HG03571 (cell line): Measurements from ENCODE around the gene ADAMTS6.
"Not testable (repeated sequence)": the region's sequence is repeated elsewhere in the genome, so short reads cannot be mapped to it uniquely, and the experiment has no call there.

Source experiments
- ATAC-seq: cut with Tn5 transposase; IDR thresholded peaks from one replicate; pipeline ENCODE4 v1.9.1; 2021; ENCODE audit not compliant: unreplicated experiment

The ADAMTS6 gene

DNA sequence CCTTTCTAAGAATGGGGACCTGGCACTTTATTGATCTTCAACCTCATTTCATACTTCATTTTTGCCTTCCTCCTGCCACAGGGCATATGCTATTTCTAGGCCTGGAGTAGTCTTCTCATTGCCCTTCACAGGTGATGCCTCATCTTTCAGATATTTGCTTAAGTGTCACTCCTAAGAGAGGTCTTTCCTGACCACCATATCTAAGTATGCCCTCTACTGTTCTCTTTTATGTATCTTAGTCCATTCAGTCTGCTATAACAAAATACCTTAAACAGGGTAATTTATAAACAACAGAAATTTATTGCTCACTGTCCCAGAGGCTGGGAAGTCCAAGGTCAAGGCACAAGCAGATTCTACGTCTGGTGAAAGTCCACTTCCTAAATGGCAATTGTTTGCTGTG lies 99.1 kb downstream of the ADAMTS6 start:
- ATAC-seq = no peak

DNA sequence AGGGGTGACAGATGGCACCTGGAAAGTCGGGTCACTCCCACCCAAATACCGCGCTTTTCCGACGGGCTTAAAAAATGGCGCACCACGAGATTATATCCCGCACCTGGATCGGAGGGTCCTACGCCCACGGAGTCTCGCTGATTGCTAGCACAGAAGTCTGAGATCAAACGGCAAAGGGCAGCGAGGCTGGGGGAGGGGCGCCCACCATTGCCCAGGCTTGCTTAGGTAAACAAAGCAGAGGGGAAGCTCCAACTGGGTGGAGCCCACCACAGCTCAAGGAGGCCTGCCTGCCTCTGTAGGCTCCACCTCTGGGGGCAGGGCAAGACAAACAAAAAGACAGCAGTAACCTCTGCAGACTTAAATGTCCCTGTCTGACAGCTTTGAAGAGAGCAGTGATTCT lies 111.2 kb downstream of the ADAMTS6 start:
- not testable (repeated sequence) for ATAC-seq

DNA sequence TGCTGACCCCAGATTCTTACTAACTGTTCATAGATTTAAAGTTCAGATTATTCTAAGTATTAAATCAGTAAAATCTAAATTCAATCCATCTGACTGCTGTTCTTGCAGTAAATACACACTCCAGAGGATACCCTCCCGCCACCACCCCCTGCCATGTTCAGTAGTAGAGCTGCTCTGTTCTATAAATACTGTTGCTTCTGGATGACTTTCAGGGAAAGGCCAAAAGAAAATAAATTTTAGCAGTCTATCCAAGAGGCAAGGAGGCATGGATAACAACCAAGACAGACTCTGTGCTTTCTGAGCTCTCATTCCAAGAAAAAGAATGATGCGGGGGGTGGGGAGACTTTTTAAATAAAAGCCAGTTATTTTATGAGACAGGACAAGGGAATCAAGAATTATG lies 115.1 kb downstream of the ADAMTS6 start:
- no peak for ATAC-seq

DNA sequence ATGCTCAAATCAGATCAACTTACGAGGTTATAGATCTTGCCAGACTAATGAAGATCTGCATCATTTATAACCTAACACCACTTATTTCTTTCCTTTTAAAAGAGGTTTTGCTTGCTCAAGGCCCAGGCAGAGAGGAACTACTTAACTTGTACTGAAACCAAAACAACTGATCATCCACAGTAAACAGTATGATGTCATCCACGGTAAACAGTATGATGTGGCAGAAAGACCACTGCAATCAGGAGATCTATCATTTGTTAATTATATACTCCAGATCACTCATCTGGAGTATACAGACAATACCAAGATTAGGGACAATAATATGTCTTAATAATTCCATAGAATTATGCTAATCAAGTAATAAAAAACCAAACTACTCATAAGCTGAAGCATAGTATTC lies 116.8 kb downstream of the ADAMTS6 start:
- ATAC-seq = no peak

DNA sequence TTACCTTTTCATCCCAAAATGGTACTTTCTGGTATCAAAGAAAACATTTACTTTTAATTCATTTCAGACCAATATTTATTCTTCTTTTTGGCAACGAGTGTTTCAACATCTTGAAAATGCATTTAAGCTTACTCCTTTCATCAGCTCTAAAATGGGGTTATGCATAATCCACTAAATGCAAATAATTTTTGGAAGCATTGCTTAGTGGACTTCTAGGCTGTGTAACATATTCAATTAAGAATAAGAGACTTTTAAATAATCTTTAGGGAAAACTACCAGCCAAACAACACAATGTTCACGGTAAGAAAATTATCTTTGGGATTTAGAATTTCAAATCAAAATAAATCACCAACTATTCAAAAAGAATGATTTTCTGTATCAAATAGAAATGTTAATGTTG lies 118.2 kb downstream of the ADAMTS6 start:
- ATAC-seq = no peak

DNA sequence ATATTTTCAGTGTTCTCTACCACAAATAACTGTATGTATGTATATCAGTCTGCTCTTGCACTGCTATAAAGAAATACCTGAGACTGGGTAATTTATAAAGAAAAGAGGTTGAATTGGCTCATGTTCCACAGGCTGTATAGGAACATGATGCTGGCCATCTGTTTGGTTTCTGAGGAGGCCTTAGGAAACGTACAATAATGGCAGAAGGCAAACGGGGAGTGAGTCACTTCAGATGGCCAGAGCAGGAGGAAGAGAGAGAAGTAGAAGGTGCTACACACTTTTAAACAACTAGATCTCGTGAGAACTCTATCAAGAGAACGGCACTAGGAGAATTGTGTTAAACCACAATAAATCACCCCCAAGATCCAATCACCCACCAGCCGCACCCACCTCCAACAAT lies 121.7 kb downstream of the ADAMTS6 start:
- no peak for ATAC-seq

DNA sequence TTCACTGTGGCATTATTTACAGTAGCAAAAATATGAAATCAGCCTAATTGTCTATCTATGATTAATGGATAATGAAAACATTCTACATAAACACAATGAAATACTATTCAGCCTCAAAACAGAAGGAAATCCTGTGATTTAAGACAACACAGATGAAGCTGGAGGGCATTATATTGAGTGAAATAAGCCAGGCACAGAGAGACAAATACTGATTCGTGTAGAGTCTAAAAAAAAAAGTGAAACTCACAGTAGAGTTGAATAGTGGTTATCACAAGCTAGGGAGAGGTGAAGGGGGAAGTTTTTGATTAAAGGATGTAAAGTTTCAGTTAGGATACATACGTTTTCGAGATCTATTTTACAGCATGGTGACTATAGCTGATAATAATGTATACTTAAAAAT lies 122.2 kb downstream of the ADAMTS6 start:
- ATAC-seq = no peak

DNA sequence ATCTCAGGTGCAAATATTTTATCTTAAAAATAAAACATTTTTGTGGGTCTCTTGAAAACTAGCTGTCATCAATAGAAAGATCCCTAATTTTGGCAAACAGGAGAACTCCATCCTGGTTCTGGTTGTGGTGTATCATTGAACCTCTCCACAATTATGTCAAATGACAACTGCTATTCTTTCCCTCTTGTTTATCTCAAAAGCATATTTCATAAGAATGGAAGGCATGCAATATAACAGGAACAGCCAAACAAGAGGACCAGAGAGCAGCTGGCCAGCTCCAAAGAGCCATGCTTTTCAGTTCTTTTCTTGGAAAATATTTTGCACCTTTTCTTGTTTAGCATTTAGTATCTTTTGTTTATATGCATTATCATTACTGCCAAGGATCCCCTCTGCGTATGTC lies 125.4 kb downstream of the ADAMTS6 start:
- no peak for ATAC-seq

DNA sequence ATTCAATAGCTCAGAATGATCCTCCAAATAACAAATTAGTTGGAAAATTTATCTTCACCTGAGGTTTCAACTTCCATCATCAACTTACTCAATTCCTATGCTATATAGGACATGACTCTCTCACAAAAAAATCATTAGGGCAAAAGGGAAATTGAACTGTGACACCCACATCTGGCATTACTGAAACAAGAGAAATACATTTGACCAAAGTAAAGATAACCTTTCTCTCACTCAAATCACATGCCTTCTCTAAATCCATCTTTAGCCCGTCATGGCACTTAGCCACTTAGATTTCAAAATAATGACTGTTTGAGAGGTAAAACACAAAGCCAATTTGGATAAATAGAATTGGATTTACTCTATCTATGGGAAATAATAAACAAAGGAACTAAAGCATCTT lies 126.4 kb downstream of the ADAMTS6 start:
- no peak for ATAC-seq

DNA sequence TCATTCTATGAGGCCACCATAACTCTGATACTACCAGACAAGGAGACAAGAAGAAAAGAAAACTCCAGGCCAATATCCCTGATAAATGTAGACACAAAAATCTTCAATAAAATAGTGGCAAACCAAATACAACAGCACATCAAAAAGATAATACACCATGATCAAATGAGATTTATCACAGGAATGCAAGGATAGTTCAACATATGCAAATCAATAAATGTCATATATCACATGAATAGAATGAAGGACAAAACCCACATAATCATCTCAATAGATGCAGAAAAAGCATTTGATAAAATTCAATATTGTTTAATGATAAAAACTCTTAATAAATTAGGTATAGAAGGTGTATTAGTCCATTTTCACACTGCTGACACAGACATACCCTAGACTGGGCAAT lies 139.9 kb downstream of the ADAMTS6 start:
- ATAC-seq = no peak

DNA sequence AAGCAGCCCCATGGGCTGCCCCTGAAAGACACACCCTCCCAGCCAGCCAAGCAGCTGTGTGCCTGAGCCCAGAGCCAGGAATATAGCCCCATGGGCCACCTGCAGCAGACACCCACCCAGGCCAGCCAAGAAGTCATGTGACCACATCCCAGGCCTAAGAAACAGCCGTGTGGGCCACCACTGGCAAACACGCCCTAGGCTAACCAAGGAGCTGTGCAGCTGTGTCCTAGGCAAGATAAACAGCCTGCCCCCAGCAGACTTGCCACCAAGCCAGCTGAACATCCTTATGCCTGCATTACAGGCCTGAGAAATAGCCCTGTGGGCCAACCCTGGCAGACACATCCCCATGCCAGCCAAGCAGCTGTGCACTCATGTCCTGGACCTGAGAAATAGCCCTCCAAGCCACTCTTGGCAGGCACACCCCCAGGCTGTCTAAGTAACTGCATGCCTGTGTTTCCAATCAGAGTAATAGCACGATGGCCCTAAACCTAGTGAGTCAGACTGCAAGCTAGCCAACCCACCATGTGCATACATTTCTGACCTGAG lies 143.0 kb downstream of the ADAMTS6 start:
- ATAC-seq = no peak

DNA sequence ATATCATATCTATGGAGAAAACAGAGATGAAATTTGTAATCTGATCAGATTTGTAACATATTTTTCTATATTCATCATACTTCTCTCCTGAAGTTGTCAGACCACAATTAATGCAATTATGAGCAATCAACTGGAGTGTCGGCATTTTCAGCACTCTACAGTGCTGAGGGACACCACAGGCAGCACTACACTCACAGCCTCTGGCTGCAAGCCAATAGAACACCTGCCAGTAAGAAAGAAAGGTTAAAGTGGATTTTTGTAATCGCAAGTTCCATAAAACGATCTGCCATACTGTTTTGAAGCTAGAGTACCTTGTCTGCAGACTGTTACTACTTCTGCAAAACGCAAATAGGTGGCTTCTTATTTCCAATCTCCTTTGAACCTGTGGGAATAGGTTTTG lies 147.6 kb downstream of the ADAMTS6 start:
- no peak for ATAC-seq

DNA sequence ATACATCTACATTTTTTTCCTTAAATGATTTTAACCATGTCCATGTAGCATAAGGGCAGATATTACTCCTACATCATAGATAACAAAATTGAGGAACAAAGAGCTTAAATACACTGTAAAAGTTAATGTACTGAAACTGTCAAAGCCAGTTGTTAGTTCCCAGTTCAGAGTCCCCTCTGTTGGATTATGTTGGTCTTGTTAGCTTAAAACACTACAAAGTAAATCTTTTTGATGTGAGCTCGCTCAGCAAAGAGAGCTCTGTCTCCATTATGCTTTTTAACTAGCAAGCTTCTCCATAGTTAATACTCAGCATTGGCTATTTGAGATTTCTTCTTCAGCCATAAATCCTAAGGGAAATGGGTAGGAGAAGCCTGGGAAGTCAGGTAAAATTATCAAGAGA lies 149.1 kb downstream of the ADAMTS6 start:
- no peak for ATAC-seq

DNA sequence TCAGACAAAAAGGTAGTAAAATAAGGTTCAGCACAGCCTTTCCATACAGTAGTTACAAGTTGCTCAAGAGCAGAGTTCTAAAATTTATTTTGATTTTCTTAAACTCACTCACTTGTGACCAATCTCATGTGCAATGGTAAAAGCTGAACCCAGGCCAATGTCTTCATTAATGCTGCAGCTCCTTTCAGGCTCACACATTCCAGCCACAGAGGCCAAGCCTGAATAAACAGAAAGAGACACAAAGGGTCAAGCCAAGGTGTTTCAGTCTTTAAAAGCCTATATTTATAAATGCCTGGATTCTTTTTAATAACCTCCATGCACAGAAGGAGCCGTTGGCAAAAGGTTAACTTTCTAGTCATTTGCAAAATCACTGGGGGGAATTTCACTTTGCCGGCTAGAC lies 152.5 kb downstream of the ADAMTS6 start:
- ATAC-seq = no peak

DNA sequence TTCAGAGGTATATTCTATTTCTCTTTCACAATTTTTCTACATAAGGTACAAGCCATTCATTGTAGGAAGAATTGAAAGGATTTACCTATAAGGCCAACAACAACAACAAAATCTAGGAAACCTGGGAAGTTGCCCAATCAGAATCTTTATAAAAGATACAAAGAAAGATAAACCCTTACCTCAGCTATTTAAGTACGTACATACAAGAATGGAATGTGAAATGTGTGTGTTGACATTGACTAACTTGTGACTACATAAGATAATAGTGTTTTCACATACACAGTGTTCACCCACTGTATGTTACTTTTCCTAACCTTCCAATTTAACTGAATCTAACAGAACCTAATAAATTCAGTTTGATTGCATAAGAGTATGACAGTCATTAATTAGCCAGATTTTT lies 154.1 kb downstream of the ADAMTS6 start:
- ATAC-seq = no peak

DNA sequence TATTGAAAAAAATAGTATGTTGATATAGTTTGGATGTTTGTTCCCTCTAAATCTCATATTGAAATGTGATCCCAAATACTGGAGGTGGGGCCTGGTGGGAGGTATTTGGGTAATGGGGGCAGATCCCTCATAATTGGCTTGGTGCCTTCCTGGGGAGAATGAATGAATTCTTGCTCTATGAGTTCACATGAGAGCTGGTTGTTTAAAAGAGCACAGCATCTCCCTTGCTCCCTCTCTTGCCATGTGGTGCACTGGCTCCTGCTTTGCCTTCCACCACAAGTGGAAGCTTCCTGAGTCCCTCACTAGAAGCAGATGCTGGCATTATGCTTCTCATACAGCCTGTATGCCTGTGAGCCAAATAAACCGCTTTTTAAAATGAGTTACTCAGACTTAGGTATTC lies 154.8 kb downstream of the ADAMTS6 start:
- ATAC-seq = no peak

DNA sequence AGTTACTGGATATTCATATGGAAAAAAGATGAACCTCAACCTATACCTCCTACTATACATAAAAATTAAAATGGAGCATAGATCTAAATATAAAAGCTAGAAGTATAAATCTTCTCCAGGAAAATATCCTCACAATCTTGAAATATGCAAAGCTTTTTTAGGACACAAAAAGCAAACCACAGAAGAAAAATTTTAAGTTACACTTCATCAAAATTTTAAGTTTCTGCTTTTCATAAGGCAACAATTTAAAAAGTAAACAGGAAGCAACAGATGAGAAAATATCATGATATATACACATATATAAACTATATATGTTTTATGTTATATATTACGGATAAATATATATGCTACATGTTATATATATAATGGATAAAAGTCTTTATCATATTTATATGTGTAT lies 157.5 kb downstream of the ADAMTS6 start:
- no peak for ATAC-seq

DNA sequence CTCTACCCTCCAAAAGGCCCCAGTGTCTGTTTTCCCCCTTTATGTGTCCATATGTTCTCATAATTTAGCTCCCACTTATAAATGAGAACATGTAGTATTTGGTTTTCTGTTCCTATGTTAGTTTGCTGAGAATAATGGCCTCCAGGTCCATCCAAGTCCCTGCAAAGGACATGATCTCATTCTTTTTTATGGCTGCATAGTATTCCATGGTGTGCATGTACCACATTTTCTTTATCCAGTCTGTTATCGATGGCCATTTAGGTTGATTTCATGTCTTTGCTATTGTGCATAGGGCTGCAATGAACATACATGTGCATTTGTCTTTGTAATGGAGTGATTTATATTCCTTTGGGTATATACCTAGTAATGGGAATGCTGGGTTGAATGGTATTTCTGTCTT lies 161.0 kb downstream of the ADAMTS6 start:
- not testable (repeated sequence) for ATAC-seq

DNA sequence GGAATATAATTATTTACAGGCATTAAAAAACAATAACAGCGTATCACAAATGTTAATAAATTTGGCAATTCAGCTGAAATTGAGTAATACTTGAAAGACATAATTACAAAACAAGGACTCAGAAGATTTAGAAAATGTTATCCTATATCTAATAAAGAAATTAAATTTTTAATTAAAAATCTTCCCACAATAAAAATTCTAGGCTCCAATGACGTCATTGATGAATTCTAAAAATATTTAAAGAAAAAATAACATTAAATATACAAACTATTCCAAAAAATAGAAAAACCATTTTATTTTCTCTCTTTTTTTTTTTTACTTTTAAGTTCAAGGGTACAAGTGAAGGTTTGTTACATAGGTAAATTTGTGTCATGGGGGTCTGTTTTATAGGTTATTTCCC lies 161.5 kb downstream of the ADAMTS6 start:
- ATAC-seq = no peak

DNA sequence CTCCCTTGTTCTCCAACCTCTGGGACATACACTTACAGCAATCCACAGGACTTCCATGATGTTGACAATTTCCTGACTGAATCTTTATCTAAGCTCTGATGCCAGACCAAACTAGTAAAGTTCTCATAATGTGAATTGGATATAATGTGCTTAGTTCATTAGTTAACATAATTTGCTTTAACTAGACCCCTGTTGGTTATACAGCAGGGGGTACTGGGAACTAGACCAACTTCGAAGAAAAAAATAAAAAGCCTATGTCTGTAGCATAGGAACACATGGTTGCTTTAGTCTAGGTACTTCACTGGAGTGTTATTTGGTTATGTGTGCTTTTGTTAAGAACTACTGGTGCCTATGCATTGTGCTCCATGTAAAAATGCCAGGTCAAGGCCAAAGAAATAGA lies 173.8 kb downstream of the ADAMTS6 start:
- no peak for ATAC-seq

DNA sequence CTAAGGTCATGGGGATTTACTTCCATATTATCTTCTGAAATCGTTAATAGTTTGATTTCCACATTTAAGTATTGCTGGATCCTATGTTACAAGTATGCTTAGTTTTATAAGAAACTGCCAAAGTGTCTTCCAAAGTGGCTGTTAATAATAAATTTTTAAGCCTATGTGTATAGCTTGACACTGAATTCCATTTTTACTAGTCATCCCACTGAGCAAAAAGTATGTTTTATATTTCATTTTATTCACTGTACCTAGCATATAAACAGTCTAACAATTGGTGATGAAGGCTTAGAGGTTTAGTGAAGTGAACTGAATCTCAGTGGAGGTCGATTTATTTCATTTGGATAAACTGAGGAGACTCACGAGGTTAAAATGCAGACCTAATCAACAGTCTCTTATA lies 174.6 kb downstream of the ADAMTS6 start:
- ATAC-seq = no peak

DNA sequence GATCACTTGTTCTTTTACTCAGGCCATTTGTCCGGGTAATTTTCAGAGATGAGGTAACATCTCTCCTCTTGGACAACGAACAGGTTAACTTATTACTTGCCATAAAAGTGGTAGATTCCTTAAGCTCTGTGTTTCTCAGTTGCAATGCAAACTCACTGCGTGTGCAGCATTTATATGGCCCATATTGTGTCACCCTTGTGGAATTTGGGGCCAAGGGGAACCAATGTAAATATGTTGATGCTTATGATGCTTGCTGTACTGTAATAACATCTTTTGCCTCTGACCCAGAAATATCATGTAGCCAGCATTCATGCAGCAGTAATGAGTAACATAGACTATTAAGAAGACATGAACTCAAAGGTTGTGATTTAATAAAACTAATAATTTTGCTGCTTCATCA lies 175.8 kb downstream of the ADAMTS6 start:
- no peak for ATAC-seq

DNA sequence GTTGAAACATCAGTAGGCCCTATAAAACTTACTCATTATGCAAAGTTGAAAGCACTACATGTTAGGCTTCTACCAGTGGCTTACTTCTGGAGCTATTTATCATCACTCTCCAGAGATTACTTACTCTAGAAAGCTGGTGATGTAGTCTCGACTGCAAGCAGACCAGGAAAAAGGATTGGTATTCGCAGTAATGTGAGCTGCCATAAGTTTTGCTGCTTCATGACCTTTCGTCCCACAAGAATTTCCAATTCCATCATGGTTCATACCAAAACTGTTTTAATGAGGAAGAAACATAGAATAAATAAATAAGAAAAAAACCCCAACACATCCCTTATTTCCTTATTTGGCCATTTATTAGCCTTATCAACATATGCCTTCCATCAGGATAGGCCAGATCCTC lies 181.9 kb downstream of the ADAMTS6 start:
- no peak for ATAC-seq

DNA sequence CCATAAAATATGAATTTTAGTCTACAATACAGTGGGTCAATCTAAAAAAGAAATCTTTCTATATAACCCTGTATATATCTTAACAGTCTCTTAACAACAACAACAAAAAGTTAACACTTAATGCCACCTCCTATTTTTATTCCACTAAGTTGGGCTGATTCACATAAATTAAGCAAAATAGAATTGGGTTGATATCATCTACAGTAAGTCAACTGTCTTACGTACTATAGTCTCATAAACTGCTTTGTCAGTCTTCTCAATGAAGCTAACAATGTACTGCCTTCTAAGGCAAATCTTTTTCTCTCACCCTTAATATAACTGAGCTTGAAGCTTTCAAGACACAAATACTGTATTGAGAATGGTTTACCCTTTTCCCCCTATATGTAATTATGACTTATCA lies 185.7 kb downstream of the ADAMTS6 start:
- ATAC-seq = no peak
